Measurements from ENCODE around the gene SH2D4B.

Gene SH2D4B

DNA sequence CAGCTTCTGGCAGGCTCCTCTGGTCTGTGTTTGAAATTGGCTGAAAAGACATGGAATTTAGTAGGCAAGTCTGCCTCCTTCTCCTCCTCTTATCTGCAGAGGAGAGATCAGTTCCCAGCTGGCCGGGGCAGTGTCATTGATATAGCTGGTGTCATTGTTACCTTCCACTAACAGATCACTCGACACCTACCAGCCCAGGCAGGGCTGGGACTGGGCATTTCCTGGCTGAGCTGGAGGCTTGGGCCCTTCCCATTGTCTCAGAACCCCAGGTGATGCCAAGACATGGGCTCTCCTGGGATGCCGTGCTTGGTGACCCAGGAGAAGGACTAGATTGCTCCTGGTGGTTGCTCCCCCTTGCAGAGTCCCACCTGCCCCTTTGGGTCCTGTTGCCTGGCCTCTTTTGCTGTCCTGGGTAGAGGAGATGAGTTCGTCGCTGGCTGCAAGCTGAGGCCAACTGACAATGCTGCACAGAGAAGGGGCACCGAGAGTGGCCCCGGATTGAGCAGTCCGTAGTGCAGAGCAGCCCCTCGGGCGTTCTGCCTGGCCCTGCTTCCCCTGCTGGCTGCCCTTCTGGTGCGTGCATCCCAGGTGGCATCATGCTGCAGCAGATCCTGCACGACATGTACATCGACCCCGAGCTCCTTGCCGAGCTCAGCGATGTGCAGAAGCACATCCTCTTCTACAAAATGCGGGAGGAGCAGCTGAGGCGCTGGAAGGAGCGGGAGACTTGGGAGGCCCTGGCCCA lies at the start of gene SH2D4B:
Gene SH2D4B, plus strand, starts transcription at position 167 of the 745 bp plus-strand sequence. Its CDS starts 430 bp downstream, at position 597.
- no peak for DNase-seq (ENCODE audit: low read depth)

DNA sequence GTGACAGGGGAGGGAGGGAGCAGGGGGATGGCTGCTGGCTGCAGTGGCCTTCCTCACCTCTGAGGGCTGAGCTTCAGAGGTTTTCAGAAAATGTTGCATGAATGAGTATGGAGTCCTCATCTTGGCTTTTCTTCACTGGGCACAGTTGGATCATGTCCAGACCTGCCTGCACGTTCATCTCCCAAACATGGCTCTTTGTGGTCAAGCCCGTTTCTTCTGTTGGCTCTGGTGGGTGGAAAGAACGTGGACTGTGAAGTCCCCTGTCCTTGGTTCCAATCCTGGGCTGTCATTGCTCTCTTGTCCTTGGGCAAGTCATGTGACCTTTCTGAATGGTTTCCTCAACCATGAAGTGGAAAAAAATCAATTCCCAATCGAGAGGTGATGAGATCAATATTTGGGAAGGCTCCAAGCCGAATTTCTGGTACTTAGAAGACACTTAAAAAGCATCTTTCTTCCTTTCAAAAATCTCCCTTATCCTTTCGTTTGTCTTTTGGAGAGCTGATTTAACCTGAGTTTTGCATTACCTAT lies 49.1 kb upstream of the SH2D4B start:
- no peak overlapping the region for H3K4me3 ChIP-seq (ENCODE audit: low read length)
- DNase-seq (ENCODE audit: low read depth), result no peak
- TF ChIP-seq, protein P1, sequence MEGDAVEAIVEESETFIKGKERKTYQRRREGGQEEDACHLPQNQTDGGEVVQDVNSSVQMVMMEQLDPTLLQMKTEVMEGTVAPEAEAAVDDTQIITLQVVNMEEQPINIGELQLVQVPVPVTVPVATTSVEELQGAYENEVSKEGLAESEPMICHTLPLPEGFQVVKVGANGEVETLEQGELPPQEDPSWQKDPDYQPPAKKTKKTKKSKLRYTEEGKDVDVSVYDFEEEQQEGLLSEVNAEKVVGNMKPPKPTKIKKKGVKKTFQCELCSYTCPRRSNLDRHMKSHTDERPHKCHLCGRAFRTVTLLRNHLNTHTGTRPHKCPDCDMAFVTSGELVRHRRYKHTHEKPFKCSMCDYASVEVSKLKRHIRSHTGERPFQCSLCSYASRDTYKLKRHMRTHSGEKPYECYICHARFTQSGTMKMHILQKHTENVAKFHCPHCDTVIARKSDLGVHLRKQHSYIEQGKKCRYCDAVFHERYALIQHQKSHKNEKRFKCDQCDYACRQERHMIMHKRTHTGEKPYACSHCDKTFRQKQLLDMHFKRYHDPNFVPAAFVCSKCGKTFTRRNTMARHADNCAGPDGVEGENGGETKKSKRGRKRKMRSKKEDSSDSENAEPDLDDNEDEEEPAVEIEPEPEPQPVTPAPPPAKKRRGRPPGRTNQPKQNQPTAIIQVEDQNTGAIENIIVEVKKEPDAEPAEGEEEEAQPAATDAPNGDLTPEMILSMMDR (conservative IDR thresholded peaks at IDR 0.05; ENCODE audit: low read depth, low read length), result no peak

More for the DNA sequence above, at the start of gene SH2D4B:
- TF ChIP-seq, protein P1 (conservative IDR thresholded peaks at IDR 0.05; ENCODE audit: low read depth, low read length), result no peak
- no peak within 1 kb of the TSS for H3K4me3 ChIP-seq (ENCODE audit: low read length)

DNA sequence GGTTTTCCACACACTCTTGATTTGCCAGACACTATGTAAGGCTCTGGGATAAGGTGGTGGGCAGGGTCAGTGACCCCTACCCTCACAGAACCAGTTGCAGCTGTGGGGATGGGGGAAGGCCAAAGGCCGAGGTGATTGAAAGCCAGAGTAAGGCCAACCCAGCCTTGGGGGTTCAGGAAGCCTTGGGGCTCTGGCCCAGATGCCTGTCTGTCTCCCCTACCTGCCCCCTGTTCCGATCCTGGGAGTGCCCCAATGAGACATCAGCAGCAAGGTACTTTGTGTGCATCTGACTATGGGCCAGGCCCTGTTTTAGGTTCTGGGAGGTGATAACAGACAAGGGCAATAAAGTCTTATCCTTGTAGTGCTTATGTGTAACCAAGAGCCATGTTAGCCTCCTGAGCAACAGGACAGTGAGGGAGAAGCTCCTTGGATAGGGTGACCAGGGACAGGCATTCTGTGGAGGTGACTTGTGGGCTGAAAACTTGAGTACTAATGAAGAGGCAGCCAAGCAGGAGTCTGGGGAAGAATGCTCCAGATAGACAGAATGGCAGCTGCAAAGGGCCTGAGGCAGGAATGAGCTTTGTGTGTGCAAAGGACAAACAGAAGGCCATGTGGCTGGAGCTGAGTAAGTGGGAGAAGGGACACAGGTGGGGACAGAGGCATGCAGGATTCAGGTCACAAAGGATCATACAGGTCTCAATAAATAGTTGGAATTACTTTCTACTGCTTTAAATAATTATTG lies 48.2 kb upstream of the SH2D4B start:
- no peak for DNase-seq (ENCODE audit: low read depth)
- TF ChIP-seq, protein P1 (conservative IDR thresholded peaks at IDR 0.05; ENCODE audit: low read depth, low read length), result no peak
- H3K4me3 ChIP-seq (ENCODE audit: low read length), result no peak overlapping the region

DNA sequence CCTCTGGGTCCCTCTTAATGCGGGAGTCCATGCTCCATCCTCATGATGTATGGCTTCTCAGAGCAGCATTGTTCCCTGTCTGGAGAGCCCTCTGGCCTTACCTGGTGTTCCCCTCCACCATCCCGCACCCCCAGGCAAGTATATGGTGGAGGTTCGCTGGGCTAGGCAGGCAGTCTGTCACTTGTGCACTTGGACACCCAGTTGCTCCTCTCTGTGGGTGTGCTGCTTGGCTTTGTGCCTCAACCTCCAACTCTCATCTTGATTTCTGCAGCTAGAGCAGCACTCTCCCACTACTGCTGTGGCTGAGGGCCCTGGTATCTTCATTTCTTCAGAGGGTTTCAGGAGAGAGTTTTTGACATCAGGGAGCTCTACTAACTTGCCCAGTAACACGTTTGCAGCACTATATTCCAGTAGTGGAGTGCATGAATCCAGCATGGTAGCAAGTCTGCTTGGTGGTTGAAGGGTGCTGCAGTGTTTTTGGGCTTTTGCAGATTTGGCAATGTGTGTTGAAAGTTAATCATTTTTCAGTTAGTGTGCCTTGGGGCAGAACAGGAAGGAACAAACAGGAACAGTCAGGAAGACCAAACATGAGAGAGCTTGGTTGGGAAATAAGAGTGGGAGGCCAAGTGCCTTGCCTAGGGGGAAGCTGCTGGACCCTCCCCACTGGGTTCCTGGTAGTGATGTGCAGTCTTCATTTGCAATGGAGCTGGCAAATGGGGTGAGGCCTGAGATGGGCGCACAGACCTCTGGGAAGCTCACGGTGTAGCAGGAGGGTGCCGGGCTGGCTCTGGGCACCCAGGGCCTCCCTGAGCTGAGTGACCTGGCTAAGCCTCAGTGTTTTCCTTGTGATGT lies 46.2 kb upstream of the SH2D4B start:
- TF ChIP-seq, protein P1 (conservative IDR thresholded peaks at IDR 0.05; ENCODE audit: low read depth, low read length), result no peak
- no peak for DNase-seq (ENCODE audit: low read depth)
- H3K4me3 ChIP-seq (ENCODE audit: low read length), result no peak overlapping the region

DNA sequence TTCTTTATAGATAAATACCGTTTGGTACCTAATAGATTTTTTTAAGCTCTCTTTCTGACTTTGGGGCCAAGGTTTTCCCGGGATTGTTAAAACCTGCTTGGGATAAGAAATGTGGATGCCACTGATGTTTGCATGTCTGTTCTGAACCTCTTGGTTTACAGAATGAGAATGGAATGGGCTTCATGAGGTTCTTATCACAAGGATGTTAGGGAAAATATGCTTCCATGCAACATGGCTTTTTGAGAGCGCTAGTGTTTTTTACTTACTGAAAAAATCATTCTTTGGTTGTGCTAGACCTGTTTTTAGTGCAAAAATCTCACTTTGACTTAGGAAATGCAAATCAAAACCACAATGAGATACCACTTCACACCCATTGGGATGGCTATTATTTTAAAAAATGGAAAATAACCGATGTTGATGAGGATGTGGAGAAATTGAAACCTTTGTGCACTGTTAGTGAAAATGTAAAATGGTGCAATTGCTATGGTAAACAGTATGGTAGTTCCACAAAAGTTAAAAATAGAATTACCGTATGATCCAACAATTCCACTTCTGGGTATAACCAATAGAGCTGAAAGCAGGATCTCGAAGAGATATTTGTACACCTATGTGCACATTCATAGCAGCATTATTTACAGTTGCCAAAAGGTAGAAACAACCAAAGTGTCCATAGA lies 44.7 kb upstream of the SH2D4B start:
- TF ChIP-seq, protein P1 (conservative IDR thresholded peaks at IDR 0.05; ENCODE audit: low read depth, low read length), result no peak
- H3K4me3 ChIP-seq (ENCODE audit: low read length), result no peak overlapping the region
- DNase-seq (ENCODE audit: low read depth), result no peak

DNA sequence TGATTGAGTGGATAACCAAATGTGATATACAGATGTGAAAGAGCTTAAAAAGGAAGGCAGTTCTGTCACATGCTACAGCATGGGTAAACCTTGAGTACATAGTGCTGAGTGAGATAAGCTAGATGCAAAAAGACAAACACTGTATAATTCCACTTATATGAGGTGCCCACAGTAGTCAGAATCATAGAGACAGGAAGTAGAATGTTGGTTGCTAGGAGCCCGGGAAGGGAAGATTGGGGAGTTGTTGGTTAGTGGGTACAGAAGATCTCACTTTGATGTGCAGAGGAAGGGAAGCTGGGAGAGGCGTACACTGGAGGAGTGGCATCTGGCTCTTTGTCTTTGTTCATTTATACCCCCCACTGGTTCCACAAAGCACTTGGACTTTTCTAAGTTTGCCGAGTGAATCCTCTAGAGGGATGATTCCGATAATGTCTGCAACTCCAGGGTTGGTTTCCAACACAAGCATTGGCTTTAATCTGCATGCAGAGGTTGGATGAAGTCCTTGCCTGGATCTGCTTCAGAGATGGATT lies 44.1 kb upstream of the SH2D4B start:
- TF ChIP-seq, protein P1 (conservative IDR thresholded peaks at IDR 0.05; ENCODE audit: low read depth, low read length), result no peak
- H3K4me3 ChIP-seq (ENCODE audit: low read length), result no peak overlapping the region
- DNase-seq (ENCODE audit: low read depth), result no peak
